A673 (cell line): ENCODE results near the gene SSUH2. TPM values are rescaled to one million over a fixed set of nuclear protein-coding genes. Genes with fewer than 3 reads are reported as not detected.

Experiments
- BruUV-seq: library from RNA; stranded (reverse); fragments of 400-500 nt; replicated peaks from 2 replicates; lab custom pipeline; 2021; lab: Mats Ljungman, UMichigan
- CTCF ChIA-PET: fragments of 300-600 bp; sonication (Branson Sonifier 250); formaldehyde crosslinking; loops from one replicate; lab custom pipeline; 2022; ENCODE audit warnings: antibody characterized with exemption; lab: Charles Lee
- POLR2A ChIA-PET: fragments of 300-600 bp; sonication (Branson Sonifier 250); formaldehyde crosslinking; loops from one replicate; lab custom pipeline; 2022; ENCODE audit warnings: antibody characterized with exemption; ENCODE audit not compliant: low non-redundant PET; lab: Charles Lee
- DNase-seq: peaks from one replicate; pipeline ENCODE4 v3.0.0-alpha.2; 2015; ENCODE audit warnings: low spot score
- H3K27ac ChIP-seq: fragments of 200-600 bp; sonication (generic); 2 replicates; pipeline ENCODE4 v1.5.1; 2016; ENCODE audit warnings: mixed run types, low read depth, mild to moderate bottlenecking, mixed read lengths, antibody characterized with exemption, low read length; ENCODE audit not compliant: poor library complexity, severe bottlenecking
- H3K27me3 ChIP-seq: fragments of 200-600 bp; sonication (generic); replicated peaks from 2 replicates; pipeline ENCODE4 v1.6.1; 2017; ENCODE audit warnings: mixed run types, low read depth, mild to moderate bottlenecking, mixed read lengths, antibody characterized with exemption, low read length; ENCODE audit not compliant: insufficient read depth, poor library complexity
- H3K36me3 ChIP-seq: fragments of 200-600 bp; sonication (generic); 2 replicates; pipeline ENCODE4 v1.6.1; 2016; ENCODE audit warnings: mixed run types, mild to moderate bottlenecking, mixed read lengths, antibody characterized with exemption, low read length; ENCODE audit not compliant: insufficient read depth, poor library complexity, severe bottlenecking
- H3K4me1 ChIP-seq: fragments of 200-600 bp; sonication (generic); 2 replicates; pipeline ENCODE4 v1.6.1; 2017; ENCODE audit warnings: mixed run types, mild to moderate bottlenecking, mixed read lengths, antibody characterized with exemption, low read length; ENCODE audit not compliant: insufficient read depth, poor library complexity, severe bottlenecking
- H3K4me3 ChIP-seq: fragments of 200-600 bp; sonication (generic); 2 replicates; pipeline ENCODE4 v1.5.1; 2016; ENCODE audit warnings: low read depth, mixed run types, mild to moderate bottlenecking, mixed read lengths, low read length; ENCODE audit not compliant: poor library complexity, severe bottlenecking
- H3K9me3 ChIP-seq: fragments of 200-600 bp; sonication (generic); 2 replicates; pipeline ENCODE4 v1.6.1; 2016; ENCODE audit warnings: mixed run types, low read depth, mild to moderate bottlenecking, mixed read lengths, antibody characterized with exemption, low read length; ENCODE audit not compliant: poor library complexity, severe bottlenecking
- CTCF ChIP-seq: fragments of 300-800, 200-600 bp; sonication (generic); conservative IDR thresholded peaks from 2 replicates; pipeline ENCODE4 v1.5.1; 2017; ENCODE audit warnings: low read depth, mild to moderate bottlenecking, antibody characterized with exemption, low read length, moderate library complexity, mixed read lengths
- EZH2 ChIP-seq: fragments of 200-600 bp; sonication (generic); IDR thresholded peaks from 2 replicates; pipeline ENCODE4 v1.6.1; 2017; ENCODE audit warnings: borderline replicate concordance, low read depth, mild to moderate bottlenecking, mixed read lengths, antibody characterized with exemption, low read length; ENCODE audit not compliant: poor library complexity, severe bottlenecking
- intact Hi-C: fragments of 100-400 bp; cut with micrococcal nuclease; formaldehyde crosslinking; loops from one replicate; pipeline ENCODE4 v1.10.0; 2022; ENCODE audit not compliant: unreplicated experiment
- total RNA-seq: library from RNA; stranded (reverse); gene quantifications from 2 replicates; pipeline ENCODE4 v1.2.3, GENCODE V29; 2021

SSUH2 gene
- total RNA-seq, 1 experiment from 2014 or later: 3.6 TPM

GRCh38 chr3:8579943-8580342, 64.7 kb downstream of the SSUH2 start:
- Histone ChIP-seq H3K4me1 (no peaks in the 10 kb centered on the region), H3K4me3 (no peak overlapping the region), H3K36me3 (no peaks in the 10 kb centered on the region), H3K27me3 (no peaks in the 10 kb centered on the region), H3K9me3 (no peaks in the 10 kb centered on the region), H3K27ac (no peak overlapping the region)
- ChIA-PET CTCF (no interaction called here), POLR2A (no interaction called here)
- intact Hi-C loops: no loop called here
- BruUV-seq: no TSS peak
- no peak for DNase-seq
- TF ChIP-seq EZH2 (no peak), CTCF (no peak)

- no peak overlapping the region for H3K27ac ChIP-seq
- no TSS peak for BruUV-seq
- POLR2A ChIA-PET: no interaction called here
- H3K4me1 ChIP-seq: no peaks in the 10 kb centered on the region
- H3K27me3 ChIP-seq: no peaks in the 10 kb centered on the region
- no peaks in the 10 kb centered on the region for H3K36me3 ChIP-seq
- H3K9me3 ChIP-seq: no peaks in the 10 kb centered on the region
- intact Hi-C loops: no loop called here
- CTCF ChIA-PET: no interaction called here
- DNase-seq: no peak
- H3K4me3 ChIP-seq: no peak overlapping the region
- TF ChIP-seq CTCF (no peak), EZH2 (no peak)
Measured at GRCh38 chr3:8579096-8579495, 65.5 kb downstream of the SSUH2 start.

DNA sequence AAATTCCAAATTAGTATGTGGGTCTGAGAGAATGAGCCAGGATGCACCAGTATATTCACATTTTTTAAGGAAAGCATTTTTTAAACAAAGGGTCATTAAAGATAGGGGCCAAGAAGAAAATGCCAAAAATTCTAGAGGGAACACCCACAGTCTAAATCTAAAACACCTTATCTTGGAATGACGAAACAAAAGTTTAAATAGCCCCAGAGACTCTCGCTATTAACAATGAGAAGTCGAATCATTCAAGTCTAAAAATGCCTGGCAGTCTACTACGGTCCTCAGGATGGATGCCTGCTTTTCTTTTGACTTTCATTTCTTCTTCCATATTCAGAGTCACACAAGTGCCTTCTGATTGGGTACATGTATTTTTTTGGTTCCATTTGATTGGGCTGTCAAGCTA, 66.3 kb downstream of the SSUH2 start:
- no TSS peak for BruUV-seq
- no peak overlapping the region for H3K27ac ChIP-seq
- CTCF ChIA-PET: no interaction called here

More for the DNA sequence above, 66.3 kb downstream of the SSUH2 start:
- TF ChIP-seq EZH2 (no peak), CTCF (no peak)
- Histone ChIP-seq H3K4me1 (no peaks in the 10 kb centered on the region), H3K27me3 (no peaks in the 10 kb centered on the region), H3K4me3 (no peak overlapping the region), H3K36me3 (no peaks in the 10 kb centered on the region), H3K9me3 (no peaks in the 10 kb centered on the region)
- DNase-seq: no peak
- POLR2A ChIA-PET: no interaction called here
- intact Hi-C loops: no loop called here
